K562 treated with DMSO at 1 percent for 4 hours (cell line): ENCODE data around the gene MAGEB18. TPM values are rescaled to one million over a fixed set of nuclear protein-coding genes. Genes with fewer than 3 reads are reported as not detected.

Experiments
- total RNA-seq: library from RNA; unstranded; fragments of 300-600 nt; gene quantifications from 2 replicates; pipeline ENCODE4 v1.2.3, GENCODE V29; 2022; ENCODE audit not compliant: insufficient read depth

The MAGEB18 gene
- total RNA-seq: not detected in 2 replicates

DNA sequence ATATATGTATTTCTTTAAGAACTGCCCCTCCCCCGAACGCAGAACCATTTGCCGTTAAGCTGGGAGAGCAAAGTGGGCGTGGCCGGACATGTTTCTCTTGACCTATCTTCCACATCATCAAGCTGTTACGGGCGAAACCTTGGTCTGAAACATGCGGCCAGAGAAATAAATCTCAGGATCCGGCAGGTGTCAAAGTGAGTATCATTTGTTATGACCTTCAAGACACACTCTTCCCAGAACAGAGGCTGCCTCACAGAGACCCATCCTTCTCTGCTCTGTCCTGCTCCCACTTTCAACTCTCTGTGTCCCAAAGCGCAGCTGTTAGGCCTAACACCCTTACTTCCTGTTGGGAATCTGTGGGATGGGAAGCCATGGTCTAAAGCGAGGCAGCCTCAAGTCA lies at the start of gene MAGEB18:
TSS of gene MAGEB18 (plus strand) at position 70 of the 400 bp plus-strand sequence. CDS start 643 bp downstream, outside the sequence.

DNA sequence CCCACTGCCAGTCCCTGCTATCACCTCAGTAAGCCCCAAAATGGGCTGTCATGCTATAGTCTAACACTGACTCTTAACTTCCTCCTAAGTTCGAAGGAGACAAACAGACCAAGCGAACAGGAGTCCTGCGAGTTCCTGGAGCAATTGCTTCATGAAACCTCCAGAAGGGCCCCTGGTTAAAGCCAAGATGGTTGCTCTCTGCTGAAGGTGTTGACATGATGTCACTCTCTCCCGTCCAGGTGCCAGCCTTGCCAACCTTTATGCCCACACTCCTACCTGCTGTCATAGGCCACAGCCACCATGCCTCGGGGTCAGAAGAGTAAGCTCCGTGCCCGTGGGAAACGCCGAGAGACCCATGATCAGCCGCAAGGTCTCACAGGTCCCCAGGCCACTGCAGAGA lies 22.2 kb downstream of the MAGEB18 start, which contains the start of gene MAGEB6B:
TSS of gene MAGEB6B (plus strand) at position 301 of the 400 bp plus-strand sequence. CDS start at position 301, 0 bp downstream.

Other genes with a start within 250 kb of the MAGEB18 start
- gene MAGEB6B, start 22.3 kb downstream of the MAGEB18 start, total RNA-seq: not detected in 2 replicates
- 0.33 and 0.68 TPM in 2 replicates for gene MAGEB6, start 54.1 kb downstream of the MAGEB18 start, total RNA-seq
- gene MAGEB5, start 77.8 kb downstream of the MAGEB18 start, total RNA-seq: not detected in 2 replicates